HG02759 (cell line): ENCODE data around the gene OSMR.

Experiments used
- ATAC-seq: cut with Tn5 transposase; IDR thresholded peaks from one replicate; pipeline ENCODE4 v1.9.1; 2021; ENCODE audit warnings: mild to moderate bottlenecking, moderate library complexity; ENCODE audit not compliant: unreplicated experiment

The OSMR gene

GRCh38 chr5:38923661-38924451 is 78.0 kb downstream of the OSMR start:
- no peak for ATAC-seq

GRCh38 chr5:38925154-38925925 is 79.5 kb downstream of the OSMR start:
- ATAC-seq, result no peak

- no peak for ATAC-seq
Observed at GRCh38 chr5:38926121-38926520, 80.3 kb downstream of the OSMR start.

- no peak for ATAC-seq
Observed at GRCh38 chr5:38927470-38927869, 81.7 kb downstream of the OSMR start.

GRCh38 chr5:38929838-38930237 is 84.0 kb downstream of the OSMR start:
- no peak for ATAC-seq

GRCh38 chr5:38931731-38932130 is 85.9 kb downstream of the OSMR start:
- ATAC-seq, result no peak

GRCh38 chr5:38932854-38933408 is 87.1 kb downstream of the OSMR start:
- no peak for ATAC-seq

GRCh38 chr5:38935437-38935836 is 89.6 kb downstream of the OSMR start:
- no peak for ATAC-seq

- no peak for ATAC-seq
Observed at GRCh38 chr5:38936269-38936668, 90.5 kb downstream of the OSMR start.

GRCh38 chr5:38938424-38938823 is 92.6 kb downstream of the OSMR start:
- ATAC-seq, result no peak

GRCh38 chr5:38938973-38939372 is 93.2 kb downstream of the OSMR start:
- ATAC-seq, result no peak

- no peak for ATAC-seq
Observed at GRCh38 chr5:38940230-38940858, 94.5 kb downstream of the OSMR start.

GRCh38 chr5:38941912-38942311 is 96.1 kb downstream of the OSMR start:
- ATAC-seq, result no peak

- ATAC-seq, result no peak
Observed at GRCh38 chr5:38944282-38944681, 98.5 kb downstream of the OSMR start.

- ATAC-seq, result no peak
Observed at GRCh38 chr5:38948501-38948900, 102.7 kb downstream of the OSMR start.

- no peak for ATAC-seq
Observed at GRCh38 chr5:38953426-38954012, 107.7 kb downstream of the OSMR start.

GRCh38 chr5:38961691-38962090 is 115.9 kb downstream of the OSMR start:
- ATAC-seq, result no peak

- no peak for ATAC-seq
Observed at GRCh38 chr5:38968665-38969064, 122.9 kb downstream of the OSMR start.

- no peak for ATAC-seq
Observed at GRCh38 chr5:38978036-38978435, 132.2 kb downstream of the OSMR start.

GRCh38 chr5:38979535-38979934 is 133.7 kb downstream of the OSMR start:
- ATAC-seq, result no peak
